Tibial nerve (tissue), 4 donors: ENCODE data around the gene MADD. TPM values are rescaled to one million over a fixed set of nuclear protein-coding genes. Genes with fewer than 3 reads are reported as not detected.

Experiments used
- DNase-seq, 2 donors: peaks; one replicate each; pipeline ENCODE4 v3.0.0-alpha.2; 2019; ENCODE audit warnings: low spot score in 2 of 2
- H3K27ac ChIP-seq, 4 donors: fragments of 200-600 bp; sonication (generic) in 3 of 4; one replicate each; pipeline ENCODE4 v1.5.1; 2017 to 2019; ENCODE audit warnings: mild to moderate bottlenecking in 1 of 4
- H3K27me3 ChIP-seq, 2 donors: fragments of 200-600 bp; sonication (generic) in 1 of 2; one replicate each; pipeline versions ENCODE4 v1.5.1 to v1.6.0; 2017 to 2019
- H3K36me3 ChIP-seq, 3 donors: fragments of 200-600 bp; sonication (generic); one replicate each; pipeline ENCODE4 v1.5.1; 2018 to 2019
- H3K4me1 ChIP-seq, 4 donors: fragments of 200-600 bp; sonication (generic) in 3 of 4; one replicate each; pipeline ENCODE4 v1.5.1; 2017 to 2019
- H3K4me3 ChIP-seq, 4 donors: fragments of 200-600 bp; sonication (generic) in 3 of 4; one replicate each; pipeline ENCODE4 v1.5.1; 2017 to 2019; ENCODE audit warnings: mild to moderate bottlenecking in 1 of 4, moderate library complexity in 1 of 4
- H3K9me3 ChIP-seq, 4 donors: fragments of 200-600 bp; sonication (generic) in 3 of 4; one replicate each; pipeline ENCODE4 v1.5.1; 2017 to 2019
- EP300 ChIP-seq, 2 donors: sonication (generic); formaldehyde crosslinking; IDR thresholded peaks; one replicate each; pipeline ENCODE4 v1.6.1; 2017; ENCODE audit warnings: antibody characterized with exemption in 2 of 2, mild to moderate bottlenecking in 1 of 2
- POLR2A ChIP-seq, 2 donors: fragments of 450-650 bp; IDR thresholded peaks; one replicate each; pipeline ENCODE4 v1.6.1; 2017; ENCODE audit warnings: antibody characterized with exemption in 2 of 2, mild to moderate bottlenecking in 2 of 2, moderate library complexity in 2 of 2
- WGBS, 2 donors: methylation state at CpG; one replicate each; pipeline ENCODE4 v1.1.5; 2018; 5-methylcytosine and 5-hydroxymethylcytosine counted together
- total RNA-seq, 4 donors: library from RNA; depleted of rRNA; stranded (reverse); fragments of >200 nt; gene quantifications; one replicate each; pipeline ENCODE4 v1.1.0, GENCODE V29; 2016
- TF ChIP-seq, protein P1 (sequence below), 5 experiments: fragments of 200-600 bp in 3 of 5; fragments of 450-650 bp in 2 of 5; sonication (generic) in 3 of 5; IDR thresholded peaks; one replicate each; pipeline ENCODE4 v1.5.1; 2016 to 2019; ENCODE audit warnings: antibody characterized with exemption in 5 of 5, mild to moderate bottlenecking in 3 of 5, moderate library complexity in 2 of 5

The MADD gene
- total RNA-seq, 4 donors from 2014 or later, result 41.9 to 68.0 (median 52.2) TPM

DNA sequence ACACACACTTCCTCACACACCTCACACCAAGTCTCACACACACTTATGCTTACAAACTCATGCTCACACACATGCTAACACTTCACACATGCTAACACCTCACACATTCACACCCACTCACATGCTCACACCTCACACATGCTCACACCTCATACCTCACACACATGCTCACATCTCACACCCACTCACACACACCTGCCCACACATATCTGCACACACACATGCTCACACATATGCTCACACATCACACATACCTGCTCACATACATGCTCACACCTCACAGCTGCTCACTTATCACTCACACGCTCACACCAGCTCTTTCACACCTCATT is 87.0 kb downstream of the MADD start:
- Histone ChIP-seq H3K27ac (no peak overlapping the region), H3K27me3 (no peaks in the 10 kb centered on the region), H3K4me1 (peaks cover 0 to 15% (median 0%) of the 10 kb centered on the region in 4 donors), H3K9me3 (no peaks in the 10 kb centered on the region), H3K36me3 (no peaks in the 10 kb centered on the region), H3K4me3 (no peak overlapping the region)
- no peak for DNase-seq
- TF ChIP-seq, protein P1, sequence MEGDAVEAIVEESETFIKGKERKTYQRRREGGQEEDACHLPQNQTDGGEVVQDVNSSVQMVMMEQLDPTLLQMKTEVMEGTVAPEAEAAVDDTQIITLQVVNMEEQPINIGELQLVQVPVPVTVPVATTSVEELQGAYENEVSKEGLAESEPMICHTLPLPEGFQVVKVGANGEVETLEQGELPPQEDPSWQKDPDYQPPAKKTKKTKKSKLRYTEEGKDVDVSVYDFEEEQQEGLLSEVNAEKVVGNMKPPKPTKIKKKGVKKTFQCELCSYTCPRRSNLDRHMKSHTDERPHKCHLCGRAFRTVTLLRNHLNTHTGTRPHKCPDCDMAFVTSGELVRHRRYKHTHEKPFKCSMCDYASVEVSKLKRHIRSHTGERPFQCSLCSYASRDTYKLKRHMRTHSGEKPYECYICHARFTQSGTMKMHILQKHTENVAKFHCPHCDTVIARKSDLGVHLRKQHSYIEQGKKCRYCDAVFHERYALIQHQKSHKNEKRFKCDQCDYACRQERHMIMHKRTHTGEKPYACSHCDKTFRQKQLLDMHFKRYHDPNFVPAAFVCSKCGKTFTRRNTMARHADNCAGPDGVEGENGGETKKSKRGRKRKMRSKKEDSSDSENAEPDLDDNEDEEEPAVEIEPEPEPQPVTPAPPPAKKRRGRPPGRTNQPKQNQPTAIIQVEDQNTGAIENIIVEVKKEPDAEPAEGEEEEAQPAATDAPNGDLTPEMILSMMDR (IDR thresholded peaks at IDR 0.05), result no peak
- TF ChIP-seq EP300 (IDR thresholded peaks at IDR 0.05) (no peak), POLR2A (IDR thresholded peaks at IDR 0.05) (no peak)
- 90 to 93% methylated on average over 1 of the region's 1 CpG for whole genome bisulfite sequencing, 2 donors

GRCh38 chr11:47357985-47358730 is 88.2 kb downstream of the MADD start:
- H3K27me3 ChIP-seq, result no peaks in the 10 kb centered on the region
- DNase-seq, result no peak
- WGBS, 2 donors, result 82 to 90% methylated on average over 6 of the region's 6 CpGs
- H3K4me1 ChIP-seq, result peaks cover 0 to 15% (median 0%) of the 10 kb centered on the region in 4 donors
- H3K9me3 ChIP-seq, result no peaks in the 10 kb centered on the region
- H3K4me3 ChIP-seq, result no peak overlapping the region
- TF ChIP-seq EP300 (IDR thresholded peaks at IDR 0.05), result no peak
- TF ChIP-seq, protein P1 (IDR thresholded peaks at IDR 0.05), result no peak
- no peak for TF ChIP-seq POLR2A (IDR thresholded peaks at IDR 0.05)
- no peaks in the 10 kb centered on the region for H3K36me3 ChIP-seq
- no peak overlapping the region for H3K27ac ChIP-seq

GRCh38 chr11:47358731-47359051 is 88.8 kb downstream of the MADD start:
- H3K9me3 ChIP-seq, result no peaks in the 10 kb centered on the region
- H3K27ac ChIP-seq, result no peak overlapping the region
- H3K4me3 ChIP-seq, result no peak overlapping the region
- no peak for DNase-seq
- TF ChIP-seq, protein P1 (IDR thresholded peaks at IDR 0.05), result no peak
- no peak for TF ChIP-seq POLR2A (IDR thresholded peaks at IDR 0.05)
- TF ChIP-seq EP300 (IDR thresholded peaks at IDR 0.05), result no peak
- peaks cover 0 to 15% (median 0%) of the 10 kb centered on the region in 4 donors for H3K4me1 ChIP-seq
- H3K36me3 ChIP-seq, result no peaks in the 10 kb centered on the region
- 76 to 84% methylated on average over 10 to 14 of the region's 14 CpGs for WGBS, 2 donors
- no peaks in the 10 kb centered on the region for H3K27me3 ChIP-seq

DNA sequence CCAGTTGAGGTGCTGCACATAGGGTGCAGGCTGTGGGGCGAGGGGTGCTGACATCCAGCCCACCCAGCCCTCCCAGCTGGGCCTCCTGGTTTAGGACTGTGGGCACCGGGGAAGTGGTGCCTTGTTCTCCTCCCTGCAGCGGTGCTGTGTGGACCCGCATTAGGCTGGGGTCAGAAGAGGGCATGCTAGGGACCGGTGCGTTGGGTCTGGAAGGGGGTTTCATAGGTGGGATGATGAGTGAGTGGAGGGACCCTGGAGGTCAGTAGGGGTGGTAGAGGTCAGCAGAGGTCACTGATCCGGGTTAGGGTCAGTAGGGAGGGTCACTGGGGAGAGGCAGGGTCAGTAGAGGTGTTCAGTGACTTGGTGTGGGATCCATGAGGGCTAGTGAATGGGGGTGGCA is 89.2 kb downstream of the MADD start:
- H3K4me1 ChIP-seq, result peaks cover 0 to 15% (median 0%) of the 10 kb centered on the region in 4 donors

GRCh38 chr11:47359586-47359985 is 89.7 kb downstream of the MADD start:
- Histone ChIP-seq H3K4me3 (no peak overlapping the region), H3K27me3 (no peaks in the 10 kb centered on the region), H3K4me1 (peaks cover 0 to 13% (median 0%) of the 10 kb centered on the region in 4 donors), H3K27ac (no peak overlapping the region), H3K36me3 (no peaks in the 10 kb centered on the region), H3K9me3 (no peaks in the 10 kb centered on the region)
- TF ChIP-seq, protein P1 (IDR thresholded peaks at IDR 0.05), result no peak
- TF ChIP-seq EP300 (IDR thresholded peaks at IDR 0.05), result no peak
- no peak for DNase-seq
- 73 to 75% methylated on average over 17 of the region's 17 CpGs for WGBS, 2 donors

More for the DNA sequence above, 89.2 kb downstream of the MADD start:
- H3K9me3 ChIP-seq, result no peaks in the 10 kb centered on the region
- 74 to 76% methylated on average over 7 of the region's 7 CpGs for WGBS, 2 donors
- no peak overlapping the region for H3K4me3 ChIP-seq
- H3K27me3 ChIP-seq, result no peaks in the 10 kb centered on the region
- no peaks in the 10 kb centered on the region for H3K36me3 ChIP-seq
- TF ChIP-seq POLR2A (IDR thresholded peaks at IDR 0.05) (no peak), EP300 (IDR thresholded peaks at IDR 0.05) (no peak)
- TF ChIP-seq, protein P1 (IDR thresholded peaks at IDR 0.05), result no peak
- DNase-seq, result no peak
- no peak overlapping the region for H3K27ac ChIP-seq
